ENCODE data around the gene FBXO33.

The FBXO33 gene

GRCh38 chr14:39432179-39432618 lies at the start of gene FBXO33:
FBXO33 (minus strand) TSS chr14:39432433; CDS start chr14:39432162, 271 bp downstream.
- peak; percentile 93 for DNase-seq (ENCODE audit: low read depth)

GRCh38 chr14:39474416-39474911 lies 42.2 kb upstream of the FBXO33 start:
- DNase-seq (ENCODE audit: low read depth), result no peak

DNA sequence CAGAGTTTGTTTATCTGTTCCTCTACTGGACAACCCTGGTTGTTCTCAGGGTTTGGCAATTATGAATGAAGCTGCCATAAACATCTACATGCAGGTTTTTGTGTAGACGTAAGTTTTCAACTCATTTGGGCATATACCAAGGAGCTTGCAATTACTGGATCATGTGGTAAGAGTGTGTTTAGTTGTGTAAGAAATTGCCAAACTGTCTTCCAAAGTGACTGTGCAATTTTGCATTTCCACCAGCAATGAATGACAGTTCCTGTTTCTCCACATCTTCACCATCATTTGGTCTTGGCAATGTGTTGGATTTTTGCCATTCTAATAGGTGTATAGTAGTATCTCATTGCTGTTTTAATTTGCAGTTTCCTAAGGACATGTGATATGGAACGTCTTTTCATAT lies 39.8 kb upstream of the FBXO33 start:
- no peak for DNase-seq (ENCODE audit: low read depth)

GRCh38 chr14:39469094-39469710 lies 37.0 kb upstream of the FBXO33 start:
- DNase-seq (ENCODE audit: low read depth), result no peak

DNA sequence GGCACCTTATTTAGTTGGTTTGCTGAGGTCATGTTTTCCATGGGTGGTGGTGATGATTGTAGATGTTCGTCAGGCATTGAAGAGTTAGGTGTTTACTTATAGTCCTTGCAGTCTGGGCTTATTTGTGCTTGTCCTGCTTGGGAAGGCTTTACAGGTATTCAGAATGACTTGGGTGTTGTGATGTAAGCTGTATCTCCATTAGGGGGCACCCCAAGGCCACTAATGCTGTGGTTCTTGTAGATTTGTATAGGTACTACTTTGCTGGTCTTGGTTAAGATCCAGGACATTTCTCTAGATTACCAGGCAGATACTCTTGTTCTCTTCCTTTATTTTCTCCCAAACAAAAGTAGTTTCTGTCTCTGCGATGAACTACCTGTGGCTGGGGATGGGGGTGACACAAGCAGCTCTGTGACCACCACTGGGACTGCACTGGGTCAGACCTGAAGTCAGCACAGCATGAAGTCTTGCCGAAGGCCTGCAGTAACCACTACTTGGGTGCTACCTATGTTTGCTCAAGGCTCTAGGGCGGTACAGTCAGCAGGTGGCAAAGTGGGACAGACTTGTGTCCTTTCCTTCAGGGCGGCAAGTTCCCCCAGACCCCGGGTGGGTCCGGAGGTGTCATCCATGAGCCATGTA lies 35.8 kb upstream of the FBXO33 start:
- DNase-seq (ENCODE audit: low read depth), result no peak

DNA sequence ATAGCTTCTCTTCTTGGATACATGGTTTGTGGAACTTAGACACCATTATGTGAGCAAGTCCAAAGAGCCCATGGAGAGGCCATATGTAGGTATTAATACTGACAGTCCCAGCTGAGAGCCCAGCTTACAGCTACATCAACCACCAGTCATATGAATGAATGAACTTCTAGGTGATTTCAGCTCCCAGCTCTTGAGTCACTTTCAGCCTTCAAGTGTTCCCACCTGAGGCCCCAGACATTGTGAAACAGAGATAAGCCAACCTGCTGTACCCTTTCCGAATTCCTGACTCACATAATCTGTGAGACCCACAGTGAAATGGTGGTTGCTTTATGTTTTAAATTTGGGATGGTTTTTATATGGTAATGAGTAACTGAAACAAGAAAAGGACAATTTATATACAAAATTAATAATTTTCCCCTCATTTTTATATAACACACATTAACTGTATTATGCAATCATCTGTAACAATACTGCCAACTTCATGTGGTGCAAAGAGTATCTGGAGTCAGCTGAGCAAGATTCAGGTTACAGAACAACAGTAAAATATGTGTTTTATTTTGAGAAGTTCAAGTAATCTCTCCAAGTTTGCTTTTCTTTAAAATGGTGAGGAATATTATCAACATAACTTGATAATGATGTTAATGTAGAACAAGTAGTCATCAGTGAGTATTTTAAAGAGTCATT lies 27.7 kb upstream of the FBXO33 start:
- DNase-seq (ENCODE audit: low read depth), result peak; percentile 14

DNA sequence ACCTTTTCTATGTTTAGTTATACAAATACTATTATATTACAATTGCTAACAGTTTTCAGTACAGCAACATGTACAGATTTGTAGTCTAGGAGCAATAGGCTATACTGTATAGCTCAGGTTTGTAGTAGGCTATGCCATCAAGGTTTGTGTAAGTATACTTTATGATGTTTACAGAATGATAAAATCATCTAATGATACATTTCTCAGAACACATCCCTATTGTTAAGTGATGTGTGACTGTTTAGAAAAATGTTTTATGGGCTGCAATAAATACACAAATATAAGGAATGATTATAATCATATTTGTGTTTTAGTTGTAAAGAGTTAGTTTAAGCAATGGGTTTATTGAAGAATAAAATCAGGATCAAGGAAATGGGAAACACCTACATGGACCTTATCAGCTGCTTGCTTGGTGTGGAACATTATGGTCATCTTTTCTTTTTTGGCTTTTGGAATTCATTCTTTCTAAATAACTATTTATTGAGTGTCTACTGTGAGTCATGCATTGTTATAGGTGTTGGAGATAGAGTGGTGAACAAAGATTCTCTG lies 24.5 kb upstream of the FBXO33 start:
- no peak for DNase-seq (ENCODE audit: low read depth)

GRCh38 chr14:39454906-39455539 lies 22.8 kb upstream of the FBXO33 start:
- no peak for DNase-seq (ENCODE audit: low read depth)

GRCh38 chr14:39452680-39453079 lies 20.4 kb upstream of the FBXO33 start:
- DNase-seq (ENCODE audit: low read depth), result no peak

GRCh38 chr14:39451811-39452210 lies 19.6 kb upstream of the FBXO33 start:
- DNase-seq (ENCODE audit: low read depth), result no peak

- DNase-seq (ENCODE audit: low read depth), result no peak
Observed at GRCh38 chr14:39447175-39447661, 15.0 kb upstream of the FBXO33 start.

- no peak for DNase-seq (ENCODE audit: low read depth)
Observed at GRCh38 chr14:39446131-39446744, 14.0 kb upstream of the FBXO33 start.

- DNase-seq (ENCODE audit: low read depth), result no peak
Observed at GRCh38 chr14:39442293-39442692, 10.1 kb upstream of the FBXO33 start.

GRCh38 chr14:39441805-39442204 lies 9.6 kb upstream of the FBXO33 start:
- no peak for DNase-seq (ENCODE audit: low read depth)

GRCh38 chr14:39440975-39441374 lies 8.7 kb upstream of the FBXO33 start:
- no peak for DNase-seq (ENCODE audit: low read depth)

DNA sequence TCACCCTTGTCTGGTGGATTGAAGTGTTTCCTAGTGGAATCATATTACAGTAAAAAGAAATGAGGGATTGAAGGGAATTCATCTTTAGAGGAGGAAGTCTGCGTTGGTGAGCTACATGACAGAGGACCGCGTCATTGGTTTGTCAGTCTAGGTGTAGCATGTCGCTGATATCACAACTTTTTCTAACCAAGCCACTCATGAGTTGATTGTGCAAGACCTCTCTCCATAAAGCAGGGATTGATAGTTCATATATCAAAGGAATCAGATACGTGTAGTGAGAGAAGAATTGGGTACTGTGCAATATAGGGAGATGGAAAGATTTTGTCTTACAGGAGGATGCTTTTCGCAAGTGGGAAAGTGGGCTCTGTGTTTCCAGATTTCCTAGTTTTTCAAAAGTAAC lies 3.0 kb upstream of the FBXO33 start:
- no peak for DNase-seq (ENCODE audit: low read depth)

DNA sequence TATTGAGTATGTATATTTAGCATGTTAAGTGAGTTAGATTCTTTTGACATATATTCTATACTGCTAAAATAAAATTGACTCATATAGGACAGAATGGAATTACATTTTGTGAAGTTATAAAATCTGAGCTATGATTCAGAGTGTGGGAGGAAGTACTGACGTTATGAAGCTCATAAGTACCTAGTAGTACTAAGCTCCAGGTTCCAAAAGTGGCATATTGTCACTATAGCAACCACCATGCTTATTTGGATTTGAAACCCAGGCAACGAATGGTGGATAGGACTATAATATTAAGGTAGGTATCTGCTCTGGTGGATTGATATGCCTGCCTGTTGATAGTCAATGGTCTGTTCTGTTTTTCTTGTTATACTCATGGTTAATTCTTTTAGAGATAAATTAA lies 2.2 kb upstream of the FBXO33 start:
- no peak for DNase-seq (ENCODE audit: low read depth)

- DNase-seq (ENCODE audit: low read depth), result no peak
Observed at GRCh38 chr14:39433452-39433813, 1.2 kb upstream of the FBXO33 start.

GRCh38 chr14:39432619-39433451 lies 602 bp upstream of the FBXO33 start:
- DNase-seq (ENCODE audit: low read depth), result peak; percentile 51

- no peak for DNase-seq (ENCODE audit: low read depth)
Observed at GRCh38 chr14:39431416-39432178, 636 bp downstream of the FBXO33 start.

Data from fibroblast of the conjunctiva (primary cell).